Gastrocnemius medialis (tissue), 4 donors: ENCODE results near the gene IFRD1.

Experiments used
- CTCF ChIP-seq, 5 experiments: fragments of 450-650 bp in 3 of 5; fragments of 200-600 bp in 2 of 5; sonication (generic) in 2 of 5; IDR thresholded peaks in 4 of 5; conservative IDR thresholded peaks in 1 of 5; 1 replicate in 4 of 5; 2 replicates in 1 of 5; pipeline ENCODE4 v1.5.1; 2016 to 2019; ENCODE audit warnings: antibody characterized with exemption in 5 of 5, mild to moderate bottlenecking in 3 of 5, moderate library complexity in 3 of 5
- POLR2A ChIP-seq, 2 donors: fragments of 450-650 bp; IDR thresholded peaks; one replicate each; pipeline ENCODE4 v1.6.1; 2017; ENCODE audit warnings: antibody characterized with exemption in 2 of 2, mild to moderate bottlenecking in 2 of 2, moderate library complexity in 2 of 2

- TF ChIP-seq CTCF (IDR thresholded peaks at IDR 0.05 in 4 of 5, conservative IDR thresholded peaks at IDR 0.05 in 1 of 5) = no peak
- no peak for TF ChIP-seq POLR2A (IDR thresholded peaks at IDR 0.05)
Observed at GRCh38 chr7:112495156-112495788, 45.0 kb downstream of the IFRD1 start.
